IPS-15b (cell line): Measurements from ENCODE around the gene TNPO3.

Experiments used
- H3K27me3 ChIP-seq: one replicate; pipeline ENCODE4 v1.6.1; 2013; ENCODE audit warnings: low read length; ENCODE audit not compliant: control insufficient read depth, insufficient read depth
- H3K36me3 ChIP-seq: one replicate; pipeline ENCODE4 v1.6.1; 2013; ENCODE audit warnings: low read length; ENCODE audit not compliant: control insufficient read depth, insufficient read depth
- H3K4me1 ChIP-seq: one replicate; pipeline ENCODE4 v1.6.1; 2013; ENCODE audit warnings: mild to moderate bottlenecking, low read length; ENCODE audit not compliant: control insufficient read depth, insufficient read depth
- H3K4me3 ChIP-seq: one replicate; pipeline ENCODE4 v1.5.1; 2013; ENCODE audit warnings: low read depth, low read length
- H3K9ac ChIP-seq: one replicate; pipeline ENCODE4 v1.6.1; 2013; ENCODE audit warnings: low read depth, mild to moderate bottlenecking, low read length
- H3K9me3 ChIP-seq: one replicate; pipeline ENCODE4 v1.6.1; 2013; ENCODE audit warnings: mild to moderate bottlenecking, low read length; ENCODE audit not compliant: control insufficient read depth, insufficient read depth

TNPO3 gene

DNA sequence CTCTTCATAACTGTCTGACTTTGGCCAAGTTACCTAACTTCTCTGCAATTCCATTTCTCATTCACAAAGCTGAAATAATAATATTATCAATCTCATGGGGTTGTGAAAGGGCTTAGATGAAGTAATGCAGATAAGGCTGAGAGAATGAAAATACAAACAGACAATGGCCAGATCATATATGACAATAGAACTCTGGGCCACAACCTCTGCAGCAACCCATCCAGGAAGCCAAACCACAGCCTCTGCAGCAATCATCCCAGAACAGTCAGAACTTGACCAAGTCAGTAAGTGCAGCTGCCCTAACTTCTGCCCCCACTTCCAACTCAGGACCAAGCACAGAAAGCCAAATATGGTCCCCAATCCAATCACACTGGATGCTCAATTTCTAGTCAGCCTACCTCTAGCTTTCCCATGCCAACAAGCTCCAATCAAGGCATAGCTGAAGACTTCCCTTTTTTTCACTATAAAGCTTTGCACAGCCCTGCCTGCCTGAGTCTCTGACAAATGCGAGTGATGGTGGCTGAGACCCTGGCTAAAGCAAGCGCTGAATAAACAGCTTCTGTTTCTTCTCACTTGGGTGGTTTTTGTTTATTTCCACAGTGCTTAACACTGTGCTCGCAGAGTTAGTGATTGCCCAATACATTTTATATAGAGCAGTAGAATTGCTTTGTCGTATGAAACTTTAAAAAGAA is 34.8 kb upstream of the TNPO3 start:
- Histone ChIP-seq H3K4me3 (no peak overlapping the region), H3K4me1 (peaks cover 9% of the 10 kb centered on the region), H3K27me3 (no peaks in the 10 kb centered on the region), H3K9me3 (no peaks in the 10 kb centered on the region), H3K36me3 (no peaks in the 10 kb centered on the region), H3K9ac (no peak overlapping the region)

DNA sequence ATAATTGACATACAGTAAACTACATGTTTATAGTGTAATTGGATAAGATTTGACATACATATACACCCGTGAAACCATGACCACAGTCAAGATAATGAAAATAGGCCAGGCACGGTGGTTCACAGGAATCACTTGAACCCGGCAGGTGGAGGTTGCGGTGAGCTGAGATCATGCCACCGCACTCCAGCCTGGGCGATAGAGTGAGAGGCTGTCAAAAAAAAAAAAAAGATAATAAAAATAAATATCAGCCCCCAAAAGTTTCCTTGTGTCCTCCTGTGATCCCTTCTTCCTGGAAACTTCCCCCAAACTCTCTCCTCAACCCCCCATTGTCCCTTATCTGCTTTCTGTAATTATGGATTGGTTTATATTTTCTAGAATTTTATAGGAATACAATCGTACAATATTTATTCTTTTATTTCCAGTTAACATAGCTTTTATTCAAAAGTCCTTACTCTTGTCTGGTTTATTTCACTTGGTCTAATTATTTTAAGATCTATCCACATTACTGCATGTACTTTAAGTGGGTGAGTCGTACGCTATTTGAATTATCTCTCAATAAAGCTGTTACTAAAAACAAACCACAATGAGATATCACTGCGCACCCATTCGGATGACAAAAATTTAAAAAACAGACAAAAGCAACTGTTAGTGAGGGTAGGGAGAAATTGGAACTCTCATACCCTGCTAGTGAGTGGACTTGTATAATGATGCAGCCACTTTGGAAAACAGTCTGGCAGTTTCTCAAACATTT is 30.1 kb upstream of the TNPO3 start:
- H3K4me3 ChIP-seq: no peak overlapping the region

DNA sequence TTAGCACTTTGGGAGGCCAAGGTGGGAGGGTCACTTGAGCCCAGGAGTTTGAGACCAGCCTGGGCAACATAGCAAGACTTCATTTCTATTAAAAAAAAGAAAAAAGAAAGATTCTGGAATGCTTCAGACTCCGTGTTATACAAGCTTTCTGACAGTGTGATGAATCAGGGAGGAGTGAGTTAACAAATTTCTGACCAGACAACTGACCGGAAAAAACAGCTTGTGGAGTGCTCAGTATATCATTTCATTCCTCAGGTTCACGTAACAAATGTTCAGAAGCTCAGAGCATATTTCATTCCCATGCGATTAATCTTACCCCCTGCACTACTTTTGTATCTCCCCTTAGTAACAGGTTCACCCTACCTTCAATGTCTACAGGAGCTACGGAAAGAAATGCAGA is 28.6 kb upstream of the TNPO3 start:
- Histone ChIP-seq H3K27me3 (no peaks in the 10 kb centered on the region), H3K9me3 (no peaks in the 10 kb centered on the region), H3K4me3 (no peak overlapping the region), H3K9ac (no peak overlapping the region), H3K36me3 (no peaks in the 10 kb centered on the region), H3K4me1 (no peaks in the 10 kb centered on the region)

More for the DNA sequence above, 30.1 kb upstream of the TNPO3 start:
- no peaks in the 10 kb centered on the region for H3K27me3 ChIP-seq
- H3K9ac ChIP-seq: no peak overlapping the region
- peaks cover 4% of the 10 kb centered on the region for H3K4me1 ChIP-seq
- no peaks in the 10 kb centered on the region for H3K36me3 ChIP-seq
- H3K9me3 ChIP-seq: no peaks in the 10 kb centered on the region

DNA sequence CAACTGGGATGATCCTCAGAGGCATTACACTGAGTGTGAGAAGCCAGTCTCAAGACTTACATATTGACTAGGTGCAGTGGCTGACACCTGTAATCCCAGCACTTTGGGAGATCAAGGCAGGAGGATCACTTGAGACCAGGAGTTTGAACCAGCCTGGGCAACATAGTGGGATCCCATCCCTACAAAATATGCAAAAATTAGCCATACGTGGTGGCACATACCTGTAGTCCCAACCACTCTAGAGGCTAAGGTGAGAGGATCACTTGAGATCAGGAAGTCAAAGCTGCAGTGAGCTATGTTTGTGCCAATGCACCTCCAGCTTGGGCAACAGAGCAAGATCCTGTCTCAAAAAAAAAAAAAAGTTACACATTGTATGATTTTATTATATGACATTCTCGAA is 23.5 kb upstream of the TNPO3 start:
- no peak overlapping the region for H3K4me3 ChIP-seq
- no peaks in the 10 kb centered on the region for H3K27me3 ChIP-seq
- H3K9ac ChIP-seq: no peak overlapping the region
- no peaks in the 10 kb centered on the region for H3K9me3 ChIP-seq
- H3K36me3 ChIP-seq: no peaks in the 10 kb centered on the region
- peaks cover 5% of the 10 kb centered on the region for H3K4me1 ChIP-seq

DNA sequence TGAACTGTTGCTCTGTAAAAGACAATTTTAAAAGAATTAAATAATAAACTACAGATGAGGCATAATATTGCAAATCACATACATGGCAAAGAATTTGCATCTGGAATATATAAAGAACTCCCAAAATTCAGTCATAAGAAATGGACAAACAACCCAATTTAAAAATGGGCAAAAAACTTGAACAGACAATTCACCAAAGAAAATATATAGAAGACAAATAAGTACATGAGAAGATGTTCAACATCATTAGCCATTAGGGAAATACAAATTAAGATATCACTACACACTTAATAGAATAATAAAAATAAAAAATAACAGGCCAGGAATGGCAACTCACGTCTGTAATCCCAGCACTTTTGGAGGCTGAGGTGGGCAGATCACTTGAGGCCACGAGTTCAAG is 22.0 kb upstream of the TNPO3 start:
- Histone ChIP-seq H3K9ac (no peak overlapping the region), H3K9me3 (no peaks in the 10 kb centered on the region), H3K27me3 (no peaks in the 10 kb centered on the region), H3K4me3 (no peak overlapping the region), H3K36me3 (no peaks in the 10 kb centered on the region), H3K4me1 (peaks cover 5% of the 10 kb centered on the region)

DNA sequence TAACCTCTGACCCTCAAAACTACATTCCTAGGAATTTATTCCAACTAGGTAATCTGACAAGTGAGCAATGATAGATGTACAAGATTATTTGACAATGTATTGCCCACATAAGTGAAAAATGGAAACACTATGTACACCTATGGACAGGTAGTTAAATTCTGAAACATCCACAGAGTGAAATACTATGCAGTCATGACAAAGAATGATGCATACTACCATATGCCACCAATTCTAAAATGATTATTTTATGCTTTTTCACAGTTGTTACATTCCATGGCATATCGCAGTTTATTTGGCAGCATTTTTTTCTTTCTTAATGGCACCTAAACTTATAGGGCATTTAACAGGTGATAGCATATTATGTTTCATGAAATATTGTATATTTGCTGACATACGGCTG is 20.1 kb upstream of the TNPO3 start:
- H3K27me3 ChIP-seq: no peaks in the 10 kb centered on the region
- peaks cover 5% of the 10 kb centered on the region for H3K4me1 ChIP-seq
- H3K9ac ChIP-seq: no peak overlapping the region
- H3K36me3 ChIP-seq: no peaks in the 10 kb centered on the region
- H3K9me3 ChIP-seq: no peaks in the 10 kb centered on the region
- H3K4me3 ChIP-seq: no peak overlapping the region

DNA sequence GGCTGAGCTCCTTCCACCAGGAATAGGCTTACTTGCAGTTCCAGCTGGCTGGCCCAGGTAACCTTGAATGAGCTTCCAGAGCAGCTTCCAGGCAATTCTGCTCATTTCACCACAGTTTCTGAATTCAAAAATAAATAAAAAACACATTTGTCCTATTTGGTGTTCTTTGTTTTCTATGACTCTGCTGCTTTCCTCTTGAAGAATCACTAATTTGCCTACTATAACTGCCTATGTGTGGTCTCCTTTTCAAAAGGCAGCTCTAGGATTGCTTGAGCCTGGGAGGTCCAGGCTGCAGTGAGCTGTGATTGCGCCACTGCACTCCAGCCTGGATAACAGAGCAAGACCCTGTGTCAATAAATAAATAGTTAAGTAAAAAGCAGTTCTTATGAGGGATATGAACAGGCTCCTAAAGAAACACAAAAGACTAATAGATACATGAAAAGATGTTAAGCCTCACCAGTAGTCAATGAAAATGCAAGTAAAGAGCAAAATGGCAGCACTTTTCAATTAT is 19.5 kb upstream of the TNPO3 start:
- H3K27me3 ChIP-seq: no peaks in the 10 kb centered on the region
- H3K9me3 ChIP-seq: no peaks in the 10 kb centered on the region
- H3K4me3 ChIP-seq: no peak overlapping the region
- no peaks in the 10 kb centered on the region for H3K36me3 ChIP-seq
- no peak overlapping the region for H3K9ac ChIP-seq
- H3K4me1 ChIP-seq: peaks cover 5% of the 10 kb centered on the region

DNA sequence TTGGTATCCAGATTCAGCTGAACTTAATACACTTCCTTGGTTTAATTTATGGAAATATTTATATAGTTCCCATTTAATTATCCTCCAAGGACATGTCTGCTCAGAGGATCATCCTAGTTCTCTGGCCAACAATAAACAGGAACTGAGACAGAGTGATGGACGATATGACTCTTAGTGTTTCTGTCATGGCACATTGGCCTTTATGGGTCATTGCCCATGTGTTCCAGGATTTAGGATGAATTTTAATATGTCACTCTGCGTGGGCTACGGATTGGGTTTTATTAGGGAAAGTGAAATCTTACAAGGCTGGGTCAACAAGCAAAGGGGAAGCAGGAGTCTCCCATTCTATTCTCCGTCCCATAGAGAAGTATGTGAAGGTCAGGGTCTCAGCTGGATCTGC is 18.8 kb upstream of the TNPO3 start:
- H3K9ac ChIP-seq: no peak overlapping the region
- no peaks in the 10 kb centered on the region for H3K27me3 ChIP-seq
- H3K4me3 ChIP-seq: no peak overlapping the region
- H3K4me1 ChIP-seq: peaks cover 5% of the 10 kb centered on the region
- no peaks in the 10 kb centered on the region for H3K9me3 ChIP-seq
- H3K36me3 ChIP-seq: no peaks in the 10 kb centered on the region

DNA sequence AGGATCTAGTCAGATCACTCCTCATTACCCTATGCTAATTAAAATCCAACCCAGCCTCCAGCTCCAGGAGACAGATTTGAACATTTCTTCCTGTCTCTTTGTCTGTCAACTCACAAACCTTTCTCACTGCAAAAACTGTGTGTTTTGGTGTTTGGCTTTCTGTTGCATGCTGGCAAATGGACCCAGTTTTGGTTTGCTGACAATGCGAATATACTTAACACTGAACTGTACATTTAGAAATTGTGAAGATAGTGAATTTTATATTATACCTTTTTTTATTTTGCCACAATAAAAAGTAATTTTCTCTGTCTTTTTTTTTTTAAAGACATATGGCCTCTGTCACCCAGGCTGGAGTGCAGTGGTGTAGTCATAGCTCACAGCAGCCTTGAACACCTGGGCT is 18.3 kb upstream of the TNPO3 start:
- no peaks in the 10 kb centered on the region for H3K9me3 ChIP-seq
- no peaks in the 10 kb centered on the region for H3K27me3 ChIP-seq
- H3K4me3 ChIP-seq: no peak overlapping the region
- no peak overlapping the region for H3K9ac ChIP-seq
- H3K4me1 ChIP-seq: peaks cover 5% of the 10 kb centered on the region
- H3K36me3 ChIP-seq: no peaks in the 10 kb centered on the region

DNA sequence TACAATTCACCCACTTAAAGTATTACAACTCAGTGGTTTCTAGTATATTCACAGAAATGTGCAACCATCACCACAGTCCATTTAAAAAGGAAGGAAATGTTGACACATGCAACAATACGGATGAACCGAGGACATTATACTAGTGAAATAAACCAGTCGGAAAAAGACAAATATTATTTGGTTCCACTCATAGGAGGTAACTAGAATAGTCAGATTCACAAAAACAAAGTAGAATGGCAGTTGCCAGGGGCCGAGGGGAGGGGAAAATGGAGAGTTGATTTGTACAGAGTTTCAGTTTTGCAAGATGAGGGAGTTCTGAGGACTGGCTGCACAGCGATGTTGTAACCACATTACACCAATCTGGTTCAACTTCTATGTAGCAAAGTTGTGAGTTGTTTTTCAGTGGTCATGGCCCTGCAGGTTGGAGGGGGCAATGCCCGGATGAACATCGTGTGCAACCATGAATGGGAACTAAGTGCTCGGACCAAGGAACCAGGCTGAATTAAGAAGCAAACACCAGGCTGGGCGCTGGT is 17.6 kb upstream of the TNPO3 start:
- Histone ChIP-seq H3K4me1 (peaks cover 5% of the 10 kb centered on the region), H3K27me3 (no peaks in the 10 kb centered on the region), H3K9me3 (no peaks in the 10 kb centered on the region), H3K4me3 (no peak overlapping the region), H3K36me3 (no peaks in the 10 kb centered on the region), H3K9ac (no peak overlapping the region)

DNA sequence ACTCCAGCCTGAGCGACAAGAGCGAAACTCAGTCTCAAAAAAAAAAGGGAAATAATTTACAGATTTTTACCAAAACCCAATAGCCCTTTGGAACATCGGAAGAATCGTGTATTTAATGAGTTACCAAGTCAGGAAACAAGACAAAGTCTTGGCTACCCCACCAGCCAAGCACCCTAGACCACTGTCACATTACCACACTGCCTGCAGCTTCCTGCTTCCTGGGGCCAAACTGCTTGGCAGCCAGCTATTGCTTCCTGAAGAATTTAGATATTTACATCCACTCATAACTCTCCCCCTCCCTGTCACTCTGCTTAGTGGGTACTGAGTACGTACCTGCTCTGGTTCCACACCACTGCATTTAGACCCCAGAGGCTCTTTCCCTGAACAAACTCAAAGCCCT is 14.1 kb upstream of the TNPO3 start:
- no peak overlapping the region for H3K9ac ChIP-seq
- no peaks in the 10 kb centered on the region for H3K27me3 ChIP-seq
- H3K4me3 ChIP-seq: no peak overlapping the region
- H3K4me1 ChIP-seq: peaks cover 4% of the 10 kb centered on the region
- H3K9me3 ChIP-seq: no peaks in the 10 kb centered on the region
- H3K36me3 ChIP-seq: no peaks in the 10 kb centered on the region
